HUES64 (cell line): ENCODE results near the gene CAPN11.
"Not testable (repeated sequence)": the region's sequence is repeated elsewhere in the genome, so short reads cannot be mapped to it uniquely, and the experiment has no call there.

Source experiments
- H3K27ac ChIP-seq: 2 replicates; pipeline ENCODE4 v1.7.0; 2013; ENCODE audit warnings: low read depth, low read length, inconsistent platforms
- H3K27me3 ChIP-seq: 2 replicates; pipeline ENCODE4 v1.6.1; 2013; ENCODE audit warnings: mild to moderate bottlenecking, low read length; ENCODE audit not compliant: insufficient read depth
- H3K36me3 ChIP-seq: 2 replicates; pipeline ENCODE4 v1.6.1; 2013; ENCODE audit warnings: mild to moderate bottlenecking, low read length; ENCODE audit not compliant: insufficient read depth
- H3K4me1 ChIP-seq: 2 replicates; pipeline ENCODE4 v1.6.1; 2013; ENCODE audit warnings: mild to moderate bottlenecking, low read length, moderate library complexity; ENCODE audit not compliant: insufficient read depth
- H3K4me3 ChIP-seq: 2 replicates; pipeline ENCODE4 v1.5.1; 2013; ENCODE audit warnings: mild to moderate bottlenecking, low read length, moderate library complexity
- H3K9ac ChIP-seq: 2 replicates; pipeline ENCODE4 v1.6.1; 2013; ENCODE audit warnings: mild to moderate bottlenecking, low read depth, low read length
- H3K9me3 ChIP-seq: 2 replicates; pipeline ENCODE4 v1.6.1; 2013; ENCODE audit warnings: low read depth, low read length; ENCODE audit not compliant: insufficient read depth
- WGBS: fragments of 150-250, 120-280 bp; methylation state at CpG from one replicate; pipeline ENCODE4 v1.1.7; 2013; ENCODE audit warnings: missing lambda C conversion rate; 5-methylcytosine and 5-hydroxymethylcytosine counted together

The CAPN11 gene

GRCh38 chr6:44186635-44187025 is 28.0 kb downstream of the CAPN11 start:
- H3K27me3 ChIP-seq = no peaks in the 10 kb centered on the region
- peaks cover 10% of the 10 kb centered on the region for H3K4me1 ChIP-seq
- H3K9me3 ChIP-seq = no peaks in the 10 kb centered on the region
- no peak overlapping the region for H3K4me3 ChIP-seq
- no peak overlapping the region for H3K9ac ChIP-seq
- H3K27ac ChIP-seq = no peak overlapping the region
- no peaks in the 10 kb centered on the region for H3K36me3 ChIP-seq
- WGBS = 89% methylated on average over 6 of the region's 7 CpGs

DNA sequence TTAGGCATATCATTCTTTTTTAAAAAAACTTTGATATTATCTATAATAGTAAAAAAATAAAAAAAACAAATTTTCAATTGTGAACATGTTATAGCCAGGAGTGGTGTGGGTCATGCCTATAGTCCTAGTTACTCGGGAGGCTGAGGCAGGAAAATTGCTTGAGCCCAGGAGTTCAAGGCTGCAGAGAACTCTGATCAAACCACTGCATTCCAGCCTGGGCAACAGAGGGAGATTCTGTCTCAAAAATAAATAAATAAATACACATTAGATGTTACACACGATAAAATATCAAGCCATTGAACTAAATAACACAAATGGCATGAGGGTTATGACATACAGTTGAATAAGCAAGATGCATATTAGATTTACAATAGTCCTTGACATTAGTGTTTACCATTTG is 30.2 kb downstream of the CAPN11 start:
- no peaks in the 10 kb centered on the region for H3K27me3 ChIP-seq
- H3K9ac ChIP-seq = no peak overlapping the region
- 92% methylated on average over 1 of the region's 2 CpGs for WGBS
- H3K4me3 ChIP-seq = no peak overlapping the region
- peaks cover 19% of the 10 kb centered on the region for H3K4me1 ChIP-seq
- no peak overlapping the region for H3K27ac ChIP-seq
- no peaks in the 10 kb centered on the region for H3K9me3 ChIP-seq
- no peaks in the 10 kb centered on the region for H3K36me3 ChIP-seq

- no peak overlapping the region for H3K4me3 ChIP-seq
- no peak overlapping the region for H3K9ac ChIP-seq
- H3K36me3 ChIP-seq = no peaks in the 10 kb centered on the region
- H3K27ac ChIP-seq = no peak overlapping the region
- H3K9me3 ChIP-seq = no peaks in the 10 kb centered on the region
- WGBS = 85% methylated on average over 2 of the region's 2 CpGs
- peaks cover 17% of the 10 kb centered on the region for H3K4me1 ChIP-seq
- H3K27me3 ChIP-seq = no peaks in the 10 kb centered on the region
Observed at GRCh38 chr6:44189257-44189656, 30.6 kb downstream of the CAPN11 start.

DNA sequence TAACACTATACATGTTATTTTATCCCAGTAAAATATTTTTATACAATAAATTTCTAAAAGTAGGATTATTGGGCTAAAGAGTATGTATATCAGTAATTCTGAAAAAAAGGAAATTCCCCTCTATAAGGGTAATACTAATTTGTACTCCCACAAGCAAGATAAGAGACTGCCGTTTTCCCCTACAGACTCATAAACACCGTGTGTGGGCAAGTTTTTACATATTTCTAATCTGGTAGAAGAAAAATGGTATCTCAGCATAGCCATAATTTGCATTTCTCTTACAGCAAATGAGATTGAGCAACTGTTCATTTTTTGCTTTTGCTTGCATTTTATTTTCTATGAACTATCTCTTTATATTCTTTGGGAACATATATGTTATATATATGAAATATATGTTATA is 32.1 kb downstream of the CAPN11 start:
- H3K27ac ChIP-seq = no peak overlapping the region

GRCh38 chr6:44192428-44193041 is 33.9 kb downstream of the CAPN11 start:
- no peaks in the 10 kb centered on the region for H3K9me3 ChIP-seq
- no peaks in the 10 kb centered on the region for H3K27me3 ChIP-seq
- H3K4me3 ChIP-seq = no peak overlapping the region
- no peaks in the 10 kb centered on the region for H3K36me3 ChIP-seq
- no peak overlapping the region for H3K9ac ChIP-seq
- no peak overlapping the region for H3K27ac ChIP-seq
- peaks cover 9% of the 10 kb centered on the region; the same call in 1 of the 2 replicates for H3K4me1 ChIP-seq
- 68% methylated on average over 10 of the region's 10 CpGs for WGBS

More for the DNA sequence above, 32.1 kb downstream of the CAPN11 start:
- H3K9ac ChIP-seq = no peak overlapping the region
- H3K4me1 ChIP-seq = peaks cover 16% of the 10 kb centered on the region
- H3K9me3 ChIP-seq = no peaks in the 10 kb centered on the region
- no peak overlapping the region for H3K4me3 ChIP-seq
- 80% methylated on average over 1 of the region's 2 CpGs for whole genome bisulfite sequencing
- H3K36me3 ChIP-seq = no peaks in the 10 kb centered on the region
- H3K27me3 ChIP-seq = no peaks in the 10 kb centered on the region

- no peak overlapping the region for H3K9ac ChIP-seq
- H3K4me1 ChIP-seq = peaks cover 9% of the 10 kb centered on the region; the same call in 1 of the 2 replicates
Observed at GRCh38 chr6:44193307-44193910, 34.8 kb downstream of the CAPN11 start.

GRCh38 chr6:44194326-44194725 is 35.7 kb downstream of the CAPN11 start:
- Histone ChIP-seq H3K36me3 (no peaks in the 10 kb centered on the region), H3K4me1 (peaks cover 9% of the 10 kb centered on the region; the same call in 1 of the 2 replicates)

More at GRCh38 chr6:44193307-44193910, 34.8 kb downstream of the CAPN11 start:
- H3K4me3 ChIP-seq = no peak overlapping the region
- no peaks in the 10 kb centered on the region for H3K27me3 ChIP-seq
- H3K9me3 ChIP-seq = no peaks in the 10 kb centered on the region
- 96% methylated on average over 8 of the region's 8 CpGs for WGBS
- no peak overlapping the region for H3K27ac ChIP-seq
- no peaks in the 10 kb centered on the region for H3K36me3 ChIP-seq

GRCh38 chr6:44196351-44196750 is 37.7 kb downstream of the CAPN11 start:
- H3K4me3 ChIP-seq, H3K9ac ChIP-seq, H3K36me3 ChIP-seq, H3K27me3 ChIP-seq, H3K9me3 ChIP-seq, H3K27ac ChIP-seq: not testable (repeated sequence)
- H3K4me1 ChIP-seq = peaks cover 17% of the 10 kb centered on the region
- 93% methylated on average over 11 of the region's 11 CpGs for WGBS

More at GRCh38 chr6:44194326-44194725, 35.7 kb downstream of the CAPN11 start:
- no peak overlapping the region for H3K27ac ChIP-seq
- H3K9ac ChIP-seq = no peak overlapping the region
- no peak overlapping the region for H3K4me3 ChIP-seq
- no peaks in the 10 kb centered on the region for H3K27me3 ChIP-seq
- 81% methylated on average over 5 of the region's 5 CpGs for WGBS
- no peaks in the 10 kb centered on the region for H3K9me3 ChIP-seq

- no peak overlapping the region for H3K27ac ChIP-seq
- H3K27me3 ChIP-seq = no peaks in the 10 kb centered on the region
- no peak overlapping the region for H3K4me3 ChIP-seq
- no peaks in the 10 kb centered on the region for H3K36me3 ChIP-seq
- no peaks in the 10 kb centered on the region for H3K9me3 ChIP-seq
- no peak overlapping the region for H3K9ac ChIP-seq
- 92% methylated on average over 3 of the region's 3 CpGs for WGBS
- H3K4me1 ChIP-seq = peaks cover 31% of the 10 kb centered on the region
Observed at GRCh38 chr6:44198684-44199083, 40.1 kb downstream of the CAPN11 start.

- no peak overlapping the region for H3K9ac ChIP-seq
- no peak overlapping the region for H3K27ac ChIP-seq
- no peaks in the 10 kb centered on the region for H3K27me3 ChIP-seq
- H3K36me3 ChIP-seq = no peaks in the 10 kb centered on the region
- peaks cover 38% of the 10 kb centered on the region for H3K4me1 ChIP-seq
- H3K4me3 ChIP-seq = no peak overlapping the region
- H3K9me3 ChIP-seq = no peaks in the 10 kb centered on the region
- 98% methylated on average over 4 of the region's 4 CpGs for WGBS
Observed at GRCh38 chr6:44199883-44200282, 41.3 kb downstream of the CAPN11 start.

GRCh38 chr6:44201200-44201599 is 42.6 kb downstream of the CAPN11 start:
- Histone ChIP-seq H3K9ac (no peak overlapping the region), H3K4me3 (no peak overlapping the region), H3K4me1 (peaks cover 39% of the 10 kb centered on the region), H3K9me3 (no peaks in the 10 kb centered on the region), H3K27me3 (no peaks in the 10 kb centered on the region), H3K27ac (no peak overlapping the region), H3K36me3 (no peaks in the 10 kb centered on the region)
- WGBS = 83% methylated on average over 3 of the region's 3 CpGs
